ENCODE results near the gene ANKS1A. TPM values are rescaled to one million over a fixed set of nuclear protein-coding genes. Genes with fewer than 3 reads are reported as not detected.
A peak's percentile ranks its signal among the peaks of the same experiment; 100 is the strongest.

ANKS1A gene
- total RNA-seq, 1 experiment from 2014 or later = 21.7 TPM

- TF ChIP-seq EZH2 (IDR thresholded peaks at IDR 0.05; ENCODE audit: borderline replicate concordance, low read depth, low read length, poor library complexity, severe bottlenecking) (no peak), CTCF (conservative IDR thresholded peaks at IDR 0.05; ENCODE audit: low read depth, low read length) (no peak)
- H3K27ac ChIP-seq (ENCODE audit: low read depth, low read length, poor library complexity, severe bottlenecking) = no peak overlapping the region
- no peaks in the 10 kb centered on the region for H3K36me3 ChIP-seq (ENCODE audit: insufficient read depth, low read length, poor library complexity, severe bottlenecking)
- H3K4me1 ChIP-seq (ENCODE audit: insufficient read depth, low read length, poor library complexity, severe bottlenecking) = peaks cover 36% of the 10 kb centered on the region
- no peak for DNase-seq (ENCODE audit: low spot score)
- POLR2A ChIA-PET (ENCODE audit: low non-redundant PET) = no interaction called here
- no peaks in the 10 kb centered on the region for H3K27me3 ChIP-seq (replicated peaks; ENCODE audit: insufficient read depth, low read depth, low read length, poor library complexity)
- no peaks in the 10 kb centered on the region for H3K9me3 ChIP-seq (ENCODE audit: low read depth, low read length, poor library complexity, severe bottlenecking)
- intact Hi-C loops (cut with micrococcal nuclease; ENCODE audit: unreplicated experiment) = no loop called here
- no TSS peak for BruUV-seq (replicated peaks)
- CTCF ChIA-PET = no interaction called here
- H3K4me3 ChIP-seq (ENCODE audit: low read depth, low read length, poor library complexity, severe bottlenecking) = no peak overlapping the region
Observed at GRCh38 chr6:34909320-34909883, 20.3 kb downstream of the ANKS1A start.

GRCh38 chr6:34911822-34912221 is 22.8 kb downstream of the ANKS1A start:
- peaks cover 43% of the 10 kb centered on the region for H3K4me1 ChIP-seq (ENCODE audit: insufficient read depth, low read length, poor library complexity, severe bottlenecking)
- peak overlapping the region; percentile 73 for H3K27ac ChIP-seq (ENCODE audit: low read depth, low read length, poor library complexity, severe bottlenecking)
- CTCF ChIA-PET = interaction anchor here (0.6 kb wide), 1 partner anchor 438 kb away, joined by 8 read pairs; no protein-coding TSS in a partner anchor
- H3K36me3 ChIP-seq (ENCODE audit: insufficient read depth, low read length, poor library complexity, severe bottlenecking) = no peaks in the 10 kb centered on the region
- H3K9me3 ChIP-seq (ENCODE audit: low read depth, low read length, poor library complexity, severe bottlenecking) = no peaks in the 10 kb centered on the region
- intact Hi-C loops (cut with micrococcal nuclease; ENCODE audit: unreplicated experiment) = no loop called here
- no peaks in the 10 kb centered on the region for H3K27me3 ChIP-seq (replicated peaks; ENCODE audit: insufficient read depth, low read depth, low read length, poor library complexity)
- TF ChIP-seq EZH2 (IDR thresholded peaks at IDR 0.05; ENCODE audit: borderline replicate concordance, low read depth, low read length, poor library complexity, severe bottlenecking) (no peak), CTCF (conservative IDR thresholded peaks at IDR 0.05; ENCODE audit: low read depth, low read length) (no peak)
- no peak for DNase-seq (ENCODE audit: low spot score)
- POLR2A ChIA-PET (ENCODE audit: low non-redundant PET) = interaction anchor here (0.5 kb wide), 1 partner anchor 10 kb away, joined by 3 read pairs; no protein-coding TSS in a partner anchor
- H3K4me3 ChIP-seq (ENCODE audit: low read depth, low read length, poor library complexity, severe bottlenecking) = no peak overlapping the region
- BruUV-seq (replicated peaks) = no TSS peak

- no peak for DNase-seq (ENCODE audit: low spot score)
- Histone ChIP-seq H3K36me3 (ENCODE audit: insufficient read depth, low read length, poor library complexity, severe bottlenecking) (no peaks in the 10 kb centered on the region), H3K4me1 (ENCODE audit: insufficient read depth, low read length, poor library complexity, severe bottlenecking) (peaks cover 53% of the 10 kb centered on the region), H3K9me3 (ENCODE audit: low read depth, low read length, poor library complexity, severe bottlenecking) (no peaks in the 10 kb centered on the region), H3K4me3 (ENCODE audit: low read depth, low read length, poor library complexity, severe bottlenecking) (no peak overlapping the region), H3K27ac (ENCODE audit: low read depth, low read length, poor library complexity, severe bottlenecking) (peak overlapping the region; percentile 73), H3K27me3 (replicated peaks; ENCODE audit: insufficient read depth, low read depth, low read length, poor library complexity) (no peaks in the 10 kb centered on the region)
- TF ChIP-seq EZH2 (IDR thresholded peaks at IDR 0.05; ENCODE audit: borderline replicate concordance, low read depth, low read length, poor library complexity, severe bottlenecking) (no peak), CTCF (conservative IDR thresholded peaks at IDR 0.05; ENCODE audit: low read depth, low read length) (no peak)
- intact Hi-C loops (cut with micrococcal nuclease; ENCODE audit: unreplicated experiment) = no loop called here
- no TSS peak for BruUV-seq (replicated peaks)
- CTCF ChIA-PET = no interaction called here
- POLR2A ChIA-PET (ENCODE audit: low non-redundant PET) = no interaction called here
Observed at GRCh38 chr6:34912715-34913464, 23.8 kb downstream of the ANKS1A start.
